ENCODE measurements around the gene TRIM22. TPM values are rescaled to one million over a fixed set of nuclear protein-coding genes. Genes with fewer than 3 reads are reported as not detected.

TRIM22 gene, protein sequence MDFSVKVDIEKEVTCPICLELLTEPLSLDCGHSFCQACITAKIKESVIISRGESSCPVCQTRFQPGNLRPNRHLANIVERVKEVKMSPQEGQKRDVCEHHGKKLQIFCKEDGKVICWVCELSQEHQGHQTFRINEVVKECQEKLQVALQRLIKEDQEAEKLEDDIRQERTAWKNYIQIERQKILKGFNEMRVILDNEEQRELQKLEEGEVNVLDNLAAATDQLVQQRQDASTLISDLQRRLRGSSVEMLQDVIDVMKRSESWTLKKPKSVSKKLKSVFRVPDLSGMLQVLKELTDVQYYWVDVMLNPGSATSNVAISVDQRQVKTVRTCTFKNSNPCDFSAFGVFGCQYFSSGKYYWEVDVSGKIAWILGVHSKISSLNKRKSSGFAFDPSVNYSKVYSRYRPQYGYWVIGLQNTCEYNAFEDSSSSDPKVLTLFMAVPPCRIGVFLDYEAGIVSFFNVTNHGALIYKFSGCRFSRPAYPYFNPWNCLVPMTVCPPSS
- total RNA-seq, result 111 and 122 TPM in 2 replicates

GRCh38 chr11:5689551-5689983 is at the start of gene TRIM22:
TSS of gene TRIM22 (plus strand) at chr11:5689790. CDS start at chr11:5696233, 6,443 bp downstream.

GRCh38 chr11:5684646-5685362 is 4.8 kb upstream of the TRIM22 start, which contains the start of gene TRIM5:
TSS of gene TRIM5 (minus strand) at chr11:5685074. CDS start at chr11:5680177, 4,897 bp downstream.

GRCh38 chr11:5736396-5736795 is 46.8 kb downstream of the TRIM22 start, which contains the start of gene OR56B1:
TSS of gene OR56B1 (plus strand) at chr11:5736448. CDS start at chr11:5736517, 69 bp downstream.

GRCh38 chr11:5753943-5754342 is 64.4 kb downstream of the TRIM22 start, which contains the start of gene OR52N4:
TSS of gene OR52N4 (plus strand) at chr11:5754243. CDS start at chr11:5754741, 498 bp downstream.

Other genes with a start within 250 kb of the TRIM22 start
- gene OR51I1, start 248.3 kb upstream of the TRIM22 start, total RNA-seq, result not detected in 2 replicates
- not detected in 2 replicates for gene OR51I2, start 240.5 kb upstream of the TRIM22 start, total RNA-seq
- gene OR52D1, start 201.1 kb upstream of the TRIM22 start, total RNA-seq, result not detected in 2 replicates
- gene UBQLN3, start 179.8 kb upstream of the TRIM22 start, total RNA-seq, result 0.10 and 0.26 TPM in 2 replicates
- 0.23 and 0.33 TPM in 2 replicates for gene UBQLNL, start 173.1 kb upstream of the TRIM22 start, total RNA-seq
- gene OR52H1, start 141.2 kb upstream of the TRIM22 start, total RNA-seq, result 0.91 and 0.99 TPM in 2 replicates
- gene OR52B6, start 108.9 kb upstream of the TRIM22 start, total RNA-seq, result not detected in 2 replicates
- 3.0 and 5.1 TPM in 2 replicates for gene TRIM6, start 93.2 kb upstream of the TRIM22 start, total RNA-seq
- 7.8 and 14.9 TPM in 2 replicates for gene TRIM34, start 64.8 kb upstream of the TRIM22 start, total RNA-seq
- gene TRIM5, start 4.7 kb upstream of the TRIM22 start, total RNA-seq, result 28.7 and 41.6 TPM in 2 replicates
- gene OR56B1, start 46.7 kb downstream of the TRIM22 start, total RNA-seq, result not detected in 2 replicates
- not detected in 2 replicates for gene OR52N4, start 64.5 kb downstream of the TRIM22 start, total RNA-seq
- not detected in 2 replicates for gene OR52N5, start 93.6 kb downstream of the TRIM22 start, total RNA-seq
- gene OR52N1, start 101.5 kb downstream of the TRIM22 start, total RNA-seq, result not detected in 2 replicates
- not detected in 2 replicates for gene OR52N2, start 119.1 kb downstream of the TRIM22 start, total RNA-seq
- gene OR52E6, start 152.1 kb downstream of the TRIM22 start, total RNA-seq, result not detected in 2 replicates
- gene OR52E8, start 167.9 kb downstream of the TRIM22 start, total RNA-seq, result 0.13 TPM in 1 of 2 replicates, not detected in the other
- not detected in 2 replicates for gene OR52E4, start 190.8 kb downstream of the TRIM22 start, total RNA-seq
- not detected in 2 replicates for gene OR52E5, start 203.4 kb downstream of the TRIM22 start, total RNA-seq